ENCODE measurements around the gene FAM107B. TPM values are rescaled to one million over a fixed set of nuclear protein-coding genes. Genes with fewer than 3 reads are reported as not detected.

The FAM107B gene
- total and polyA plus RNA-seq, 8 donors, result 22.6 to 105 (median 54.5) TPM

- DNase-seq (no peak), FAIRE-seq (no peak), ATAC-seq (peak in 1 of 4 donors; percentile 54)
- Histone ChIP-seq H3K27ac (no peak overlapping the region), H3K4me1 (peaks cover 0 to 5% (median 0%) of the 10 kb centered on the region in 3 donors), H3K36me3 (no peaks in the 10 kb centered on the region), H3K9me3 (no peaks in the 10 kb centered on the region), H3K27me3 (no peaks in the 10 kb centered on the region), H3K4me3 (no peak overlapping the region)
- intact Hi-C loops (cut with DNase I), result no loop called here
- TF ChIP-seq CTCF (IDR thresholded peaks at IDR 0.05), result peak in 1 of 4 donors; percentile 20
- 65 to 71% methylated on average over 10 of the region's 10 CpGs for WGBS, 2 donors
Observed at GRCh38 chr10:14773551-14774213, 1.0 kb downstream of the FAM107B start.

- WGBS, 2 donors, result 88 to 92% methylated on average over 7 of the region's 7 CpGs
Observed at GRCh38 chr10:14772399-14772798, 2.3 kb downstream of the FAM107B start.

GRCh38 chr10:14770927-14771326 is 3.8 kb downstream of the FAM107B start:
- intact Hi-C loops (cut with DNase I), result no loop called here
- no peaks in the 10 kb centered on the region for H3K9me3 ChIP-seq
- DNase-seq (no peak), ATAC-seq (no peak), FAIRE-seq (no peak)
- no peak overlapping the region for H3K27ac ChIP-seq
- TF ChIP-seq CTCF (IDR thresholded peaks at IDR 0.05), result no peak
- H3K27me3 ChIP-seq, result no peaks in the 10 kb centered on the region
- no peaks in the 10 kb centered on the region for H3K4me1 ChIP-seq
- no peak overlapping the region for H3K4me3 ChIP-seq
- no peaks in the 10 kb centered on the region for H3K36me3 ChIP-seq
- 71 to 75% methylated on average over 2 of the region's 2 CpGs for WGBS, 2 donors

More at GRCh38 chr10:14772399-14772798, 2.3 kb downstream of the FAM107B start:
- Histone ChIP-seq H3K9me3 (no peaks in the 10 kb centered on the region), H3K27ac (no peak overlapping the region), H3K36me3 (no peaks in the 10 kb centered on the region), H3K4me1 (no peaks in the 10 kb centered on the region), H3K27me3 (no peaks in the 10 kb centered on the region), H3K4me3 (no peak overlapping the region)
- no peak for ATAC-seq
- FAIRE-seq, result no peak
- TF ChIP-seq CTCF (IDR thresholded peaks at IDR 0.05), result no peak
- DNase-seq, result no peak
- intact Hi-C loops (cut with DNase I), result no loop called here

GRCh38 chr10:14761372-14761771 is 13.3 kb downstream of the FAM107B start:
- TF ChIP-seq CTCF (IDR thresholded peaks at IDR 0.05), result no peak
- 86 to 92% methylated on average over 5 of the region's 5 CpGs for WGBS, 2 donors
- intact Hi-C loops (cut with DNase I), result no loop called here
- Histone ChIP-seq H3K4me1 (no peaks in the 10 kb centered on the region), H3K27ac (no peak overlapping the region), H3K27me3 (no peaks in the 10 kb centered on the region), H3K9me3 (no peaks in the 10 kb centered on the region), H3K4me3 (no peak overlapping the region), H3K36me3 (no peaks in the 10 kb centered on the region)
- no peak for ATAC-seq
- no peak for DNase-seq
- FAIRE-seq, result no peak

- ATAC-seq, result peak; percentile 80 to 91 (median 84)
- Histone ChIP-seq H3K4me3 (no peak overlapping the region), H3K27ac (no peak overlapping the region), H3K27me3 (no peaks in the 10 kb centered on the region), H3K4me1 (no peaks in the 10 kb centered on the region), H3K36me3 (no peaks in the 10 kb centered on the region), H3K9me3 (no peaks in the 10 kb centered on the region)
- peak in 1 of 4 donors; percentile 23 for TF ChIP-seq CTCF (IDR thresholded peaks at IDR 0.05)
- no peak for FAIRE-seq
- DNase-seq, result peak in 4 of 6 donors; percentile 42 to 67 (median 48)
- 76 to 78% methylated on average over 8 of the region's 8 CpGs for WGBS, 2 donors
- intact Hi-C loops (cut with DNase I), result no loop called here
Observed at GRCh38 chr10:14758994-14759664, 15.6 kb downstream of the FAM107B start.

Data from pancreas (tissue), 10 donors.